SH-SY5Y (cell line): Measurements from ENCODE around the gene MORF4L1.

Experiments
- GATA2 ChIP-seq: IDR thresholded peaks from 2 replicates; pipeline ENCODE4 v1.6.1; 2011; ENCODE audit warnings: mild to moderate bottlenecking, low read depth, low read length
- GATA3 ChIP-seq: IDR thresholded peaks from 2 replicates; pipeline ENCODE4 v1.6.1; 2011; ENCODE audit warnings: low read depth, mild to moderate bottlenecking, low read length, moderate library complexity

GRCh38 chr15:78838489-78838888 is 34.2 kb upstream of the MORF4L1 start:
- TF ChIP-seq GATA3, result no peak
- no peak for TF ChIP-seq GATA2
